GM19099 (cell line): ENCODE results near the gene SLC22A3.

Experiments used
- POLR2A ChIP-seq: IDR thresholded peaks from 3 replicates; pipeline ENCODE4 v1.6.1; 2011; ENCODE audit warnings: low read depth; ENCODE audit not compliant: insufficient read length; ENCODE audit errors: extremely low read depth

SLC22A3 gene

DNA sequence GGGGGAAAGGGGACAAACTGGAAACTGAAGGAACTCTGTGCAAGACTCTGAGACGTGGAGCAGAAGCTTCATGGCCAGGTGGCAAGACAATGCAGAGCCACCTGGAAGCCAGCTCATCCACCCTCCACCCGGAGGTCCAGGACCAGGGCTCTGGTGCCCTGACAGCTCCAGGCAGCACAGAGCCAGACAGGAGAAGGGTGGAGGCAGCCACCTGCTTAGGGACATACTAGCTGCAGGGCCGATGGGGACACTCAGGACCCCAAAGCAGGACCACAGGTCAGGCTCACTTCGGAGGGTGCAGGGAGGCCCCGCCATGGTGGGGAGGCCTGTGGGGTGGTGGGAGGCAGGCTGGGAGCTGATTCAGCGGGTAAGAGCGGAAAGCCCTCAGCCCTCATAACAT lies 19.0 kb upstream of the SLC22A3 start:
- TF ChIP-seq POLR2A, result no peak

GRCh38 chr6:160330619-160331018 lies 17.6 kb upstream of the SLC22A3 start:
- no peak for TF ChIP-seq POLR2A

DNA sequence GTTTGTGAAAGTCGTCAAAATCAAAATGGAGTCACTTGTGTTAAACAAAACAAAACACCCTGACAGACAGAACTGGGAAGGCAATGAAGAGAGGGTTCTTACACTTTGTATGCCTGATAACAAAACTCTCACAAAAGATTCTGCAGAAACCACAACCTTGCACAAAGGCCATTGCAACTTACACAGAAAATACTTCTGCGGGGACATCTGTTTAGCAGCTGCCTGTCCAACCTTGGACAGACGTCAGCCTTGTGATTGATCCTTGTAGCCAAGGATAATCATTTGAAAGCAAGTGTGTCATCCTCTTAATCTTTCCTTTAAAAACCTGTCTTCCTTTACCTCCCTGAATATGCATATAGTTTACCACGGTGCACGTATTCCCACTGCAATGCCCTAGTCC lies 17.0 kb upstream of the SLC22A3 start:
- TF ChIP-seq POLR2A, result no peak

DNA sequence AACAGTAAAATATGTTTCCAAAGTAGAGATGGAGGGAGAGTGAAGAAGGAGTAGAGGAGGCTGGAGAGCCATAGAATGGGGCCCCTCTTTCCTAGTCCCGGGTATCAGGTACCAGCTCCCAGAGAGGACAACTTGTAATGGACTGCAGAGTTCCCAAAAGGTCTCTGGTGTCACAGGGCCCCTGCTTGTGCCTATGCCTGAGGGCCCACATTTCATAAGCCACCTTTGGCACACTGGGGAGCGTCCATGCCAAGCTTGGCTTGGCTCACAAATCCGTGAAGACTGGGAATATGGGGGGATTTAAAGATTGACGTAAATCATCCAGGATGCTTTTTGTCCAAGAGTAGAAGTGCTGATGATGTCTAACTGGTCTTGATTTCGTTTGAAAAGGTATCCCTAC lies 16.4 kb upstream of the SLC22A3 start:
- no peak for TF ChIP-seq POLR2A

DNA sequence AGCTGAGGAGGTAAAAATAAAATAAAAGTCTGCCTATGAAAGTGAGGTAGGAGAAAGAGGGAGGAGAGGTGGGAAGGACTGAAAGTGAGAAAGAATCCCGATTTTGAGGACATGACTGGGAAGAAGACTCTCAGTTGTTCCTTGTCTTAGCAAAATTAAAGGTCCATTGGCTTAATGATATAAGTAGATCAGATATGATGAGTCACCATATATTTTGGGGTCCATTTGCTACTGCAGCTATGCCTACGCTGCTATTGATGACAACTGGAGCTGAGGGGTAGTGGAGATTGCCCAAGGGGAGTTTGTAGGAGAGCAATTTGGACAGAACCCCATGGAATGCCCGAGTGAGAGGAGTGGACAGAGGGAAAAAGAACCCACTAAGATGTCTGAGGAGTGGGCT lies 15.1 kb upstream of the SLC22A3 start:
- no peak for TF ChIP-seq POLR2A

GRCh38 chr6:160333841-160334240 lies 14.3 kb upstream of the SLC22A3 start:
- TF ChIP-seq POLR2A, result no peak

DNA sequence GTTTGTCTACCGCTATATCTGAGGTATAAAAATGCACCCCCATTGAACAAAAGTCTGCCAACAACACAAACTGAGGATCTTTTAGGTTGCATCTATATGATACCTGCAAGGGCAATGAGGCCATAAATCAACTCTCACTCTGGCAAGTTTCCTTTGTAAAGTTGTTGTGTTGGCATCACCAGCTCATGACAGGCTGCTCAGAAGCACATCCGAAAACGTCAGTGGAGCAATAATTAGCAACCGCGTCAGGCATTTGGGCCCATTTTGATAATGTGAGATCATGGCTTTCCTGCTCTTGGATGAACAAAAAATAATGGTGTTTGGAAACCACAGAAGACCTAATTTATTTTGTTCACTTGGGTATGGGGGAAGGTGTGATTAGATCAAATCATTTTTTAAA lies 12.0 kb upstream of the SLC22A3 start:
- no peak for TF ChIP-seq POLR2A

- no peak for TF ChIP-seq POLR2A
These were observed 10.9 kb upstream of the SLC22A3 start for GRCh38 chr6:160337301-160337700.

- TF ChIP-seq POLR2A, result no peak
These were observed 10.2 kb upstream of the SLC22A3 start for GRCh38 chr6:160337991-160338390.

- no peak for TF ChIP-seq POLR2A
These were observed 5.0 kb upstream of the SLC22A3 start for GRCh38 chr6:160343144-160343543.

DNA sequence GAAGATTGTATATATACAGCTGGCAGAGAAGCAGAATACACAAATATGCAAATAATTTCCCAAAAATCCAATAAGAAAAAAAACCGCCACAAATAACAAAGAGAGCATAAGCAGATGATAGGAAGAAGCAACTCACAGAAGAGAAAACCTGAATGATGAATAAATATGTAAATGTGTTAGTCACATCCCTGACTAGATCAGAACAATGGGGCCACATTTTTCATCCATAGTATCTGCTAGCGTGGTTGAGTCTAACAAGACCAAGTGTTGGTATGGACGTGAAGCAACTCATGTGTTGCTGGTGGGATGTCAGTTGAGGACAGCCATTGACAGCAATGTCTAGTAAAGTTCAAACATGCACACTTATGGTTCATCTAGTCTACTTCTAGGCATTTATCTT lies 3.9 kb upstream of the SLC22A3 start:
- no peak for TF ChIP-seq POLR2A

DNA sequence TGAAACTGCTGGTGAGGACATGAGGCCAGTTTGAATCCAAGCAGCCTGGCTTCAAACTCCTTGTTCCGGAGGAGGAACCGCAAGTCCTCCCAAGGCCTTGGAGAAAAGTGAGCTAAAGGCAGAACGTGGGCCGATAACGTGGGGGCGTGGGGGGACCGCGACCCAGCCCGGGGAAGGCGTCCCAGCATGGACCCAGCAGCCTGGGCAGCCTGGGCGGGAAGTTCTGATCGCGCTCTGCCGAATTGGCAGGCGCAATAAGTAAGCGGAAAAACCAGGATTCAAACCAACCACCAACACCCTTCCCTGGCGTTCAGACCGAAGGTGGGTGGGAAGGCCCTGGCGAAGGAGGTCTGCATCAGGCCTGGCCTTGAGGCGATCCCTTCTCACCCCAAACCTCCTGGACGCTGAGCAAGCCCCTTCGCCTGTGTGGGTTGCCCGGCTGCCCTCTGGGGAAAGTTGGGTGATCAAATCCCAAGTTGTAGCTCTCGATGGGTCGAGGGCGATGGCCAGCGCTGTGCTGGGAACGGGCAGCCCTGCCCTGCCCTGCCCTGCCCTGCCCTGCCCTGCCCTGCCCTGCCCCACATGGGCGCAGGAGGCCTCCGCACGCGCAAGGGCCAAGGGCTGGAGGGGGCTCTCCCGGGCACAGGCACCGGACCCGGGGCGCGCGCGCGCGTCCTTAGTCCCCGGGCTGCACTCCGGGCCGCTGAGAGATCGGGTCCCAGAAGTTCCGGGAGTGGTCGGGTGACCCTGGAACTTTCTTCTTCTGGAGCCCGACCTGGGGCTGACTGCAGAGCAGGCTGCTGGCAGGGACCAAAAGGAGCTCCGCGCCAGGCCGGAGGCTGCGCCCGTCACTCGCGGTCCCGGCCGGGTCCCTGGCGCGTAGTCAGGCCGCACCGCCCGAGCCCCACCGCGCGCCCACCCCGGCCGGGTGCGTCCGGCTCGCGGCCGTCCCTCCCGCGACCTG lies 637 bp upstream of the SLC22A3 start:
- no peak for TF ChIP-seq POLR2A

GRCh38 chr6:160349020-160349441 lies 853 bp downstream of the SLC22A3 start:
- TF ChIP-seq POLR2A, result no peak

GRCh38 chr6:160349814-160350350 lies 1.7 kb downstream of the SLC22A3 start:
- no peak for TF ChIP-seq POLR2A

DNA sequence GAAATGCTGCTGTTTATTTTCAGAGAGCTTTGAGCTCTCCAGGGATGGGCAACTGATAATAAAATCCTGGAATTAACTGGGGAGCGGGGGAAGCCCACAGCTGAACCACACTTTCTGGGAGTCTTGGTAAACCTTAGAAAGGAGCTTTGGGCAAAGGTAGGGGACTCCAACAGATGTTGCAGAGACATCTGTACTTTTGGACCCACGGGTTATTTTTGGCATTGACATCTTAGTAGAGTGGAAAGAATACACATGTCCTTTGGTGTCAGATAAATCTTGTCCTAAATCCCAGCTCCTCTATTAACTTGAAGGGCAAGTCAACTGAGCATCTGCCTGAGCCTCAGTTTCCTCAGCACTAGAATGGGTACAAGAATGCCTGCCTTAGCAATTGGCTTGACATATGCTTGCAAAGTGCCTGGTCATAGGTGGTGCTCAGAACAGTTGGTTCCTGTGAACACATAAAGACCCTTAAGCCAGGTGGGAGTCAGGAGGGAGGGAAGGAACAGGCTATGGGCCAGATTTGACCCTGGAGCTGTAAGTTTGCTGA lies 5.8 kb downstream of the SLC22A3 start:
- TF ChIP-seq POLR2A, result no peak

DNA sequence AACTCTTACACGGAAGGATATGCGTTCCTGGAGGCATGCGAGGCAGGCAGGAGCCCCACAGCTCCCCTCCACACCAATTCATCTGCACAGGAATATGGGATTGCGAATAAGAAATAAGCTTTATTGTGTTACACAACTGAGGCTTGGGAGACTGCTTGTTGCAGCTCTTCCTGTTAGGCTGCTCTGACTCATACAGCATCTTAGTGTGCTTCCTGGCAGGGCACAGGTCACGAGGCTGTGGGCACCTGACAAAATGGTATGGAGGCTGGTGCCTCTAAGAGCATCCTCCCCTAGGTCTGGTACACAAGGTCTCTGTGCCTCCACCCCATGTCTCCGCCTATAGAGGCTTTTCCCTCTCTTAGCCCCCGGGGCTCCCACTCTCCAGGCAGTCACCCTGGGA lies 6.8 kb downstream of the SLC22A3 start:
- TF ChIP-seq POLR2A, result no peak
